GM19240 (cell line): ENCODE data around the gene IQGAP2.

ENCODE experiments used
- DNase-seq: peaks from one replicate; pipeline ENCODE4 v3.0.0; 2011; ENCODE audit warnings: low spot score; ENCODE audit not compliant: insufficient read length

The IQGAP2 gene

DNA sequence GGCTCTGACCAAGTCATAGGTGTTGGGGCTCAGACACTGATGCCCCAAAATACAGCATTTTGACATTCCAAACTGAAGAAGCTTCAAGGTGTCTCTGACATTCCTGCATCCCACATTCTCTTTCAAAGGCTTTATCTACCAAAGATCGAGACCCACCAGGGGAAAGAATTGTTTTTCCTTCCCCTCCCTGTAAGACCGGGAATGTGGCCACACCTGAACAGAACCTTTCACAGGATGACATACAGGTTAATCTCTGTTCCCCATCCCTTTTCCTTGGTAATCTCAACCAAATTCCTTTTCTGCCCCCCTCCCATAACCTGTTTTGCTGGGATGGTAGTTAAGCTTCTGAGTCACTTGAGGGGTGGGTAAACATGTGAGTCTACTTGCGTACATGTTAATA lies 72.3 kb downstream of the IQGAP2 start:
- no peak for DNase-seq

DNA sequence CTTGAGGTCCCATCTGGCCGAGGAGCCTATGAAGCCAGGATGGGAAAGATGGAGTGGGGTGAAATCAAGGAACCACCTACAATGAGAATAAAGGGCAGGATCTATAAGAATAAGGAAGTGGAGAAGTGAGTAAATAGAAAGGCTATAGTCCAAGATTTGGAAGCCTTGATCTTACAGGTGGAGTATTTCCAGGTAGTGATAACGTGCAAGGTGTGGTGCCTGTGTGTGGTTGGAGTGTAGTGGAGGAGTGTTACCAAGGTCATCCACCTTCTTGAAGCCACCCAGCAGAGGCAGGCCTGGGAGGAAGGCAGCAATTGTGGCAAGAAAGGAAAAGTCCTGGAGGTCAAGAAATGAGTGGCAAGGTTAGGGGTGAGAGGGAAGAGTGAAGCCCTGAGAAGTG lies 72.9 kb downstream of the IQGAP2 start:
- DNase-seq, result no peak

DNA sequence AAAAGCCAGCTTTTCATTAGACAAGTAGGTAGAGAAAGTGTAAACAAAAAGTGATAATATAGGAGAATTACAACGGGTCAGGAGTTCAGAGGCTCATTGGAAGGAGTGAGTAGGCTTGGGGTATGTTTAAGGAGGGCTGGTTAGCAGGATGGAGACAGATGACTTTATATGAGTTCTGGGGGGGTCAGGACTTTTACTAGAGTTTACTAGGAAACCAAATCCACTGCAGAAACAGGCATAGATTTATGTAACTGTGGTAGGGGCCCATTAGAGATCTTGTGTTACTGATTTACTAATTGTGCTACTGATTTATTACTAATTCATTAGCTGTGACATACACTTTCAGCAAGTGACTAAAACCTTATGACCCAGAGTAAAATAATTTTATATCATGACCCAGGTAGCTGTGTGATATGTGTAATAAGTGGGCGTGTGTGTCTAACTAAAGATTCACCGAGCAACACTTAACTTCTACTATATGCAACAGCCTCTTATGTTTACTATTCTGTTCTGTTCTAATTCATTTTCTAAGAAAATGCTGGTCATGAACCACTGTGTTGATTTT lies 73.5 kb downstream of the IQGAP2 start:
- no peak for DNase-seq

DNA sequence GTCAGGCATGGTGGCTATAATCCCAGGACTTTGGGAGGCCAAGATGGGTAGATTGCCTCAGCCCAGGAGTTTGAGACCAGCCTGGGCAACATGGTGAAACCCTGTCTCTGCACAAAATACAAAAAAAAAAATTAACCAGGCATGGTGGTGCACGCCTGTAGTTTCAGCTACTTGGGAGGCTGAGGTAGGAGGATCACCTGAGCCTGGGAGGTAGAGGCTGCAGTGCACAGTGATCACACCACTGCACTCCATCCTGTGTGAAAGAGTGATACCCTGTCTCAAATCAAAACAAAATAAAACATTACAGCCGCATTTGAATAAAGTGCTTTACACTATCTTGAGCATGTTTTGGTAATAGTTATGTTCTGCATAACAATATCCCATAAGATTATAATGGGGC lies 74.0 kb downstream of the IQGAP2 start:
- DNase-seq, result no peak

DNA sequence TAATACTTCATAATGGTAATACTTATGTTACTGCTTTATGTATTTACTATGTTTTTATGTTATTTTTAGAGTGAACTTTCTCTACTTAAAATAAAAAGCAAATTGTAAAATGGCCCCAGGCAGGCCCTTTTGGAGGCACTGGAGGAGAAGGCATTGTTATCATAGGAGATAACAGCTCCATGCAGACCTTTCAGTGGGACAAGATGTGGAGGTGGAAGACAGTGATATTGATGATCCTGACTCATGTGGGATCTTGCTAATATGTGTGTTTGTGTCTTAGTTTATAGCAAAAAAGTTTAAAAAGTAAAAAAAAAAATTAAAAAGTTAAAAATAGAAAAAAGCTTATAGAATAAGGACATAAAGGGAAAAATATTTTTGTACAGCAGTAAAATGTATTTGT lies 74.5 kb downstream of the IQGAP2 start:
- no peak for DNase-seq

DNA sequence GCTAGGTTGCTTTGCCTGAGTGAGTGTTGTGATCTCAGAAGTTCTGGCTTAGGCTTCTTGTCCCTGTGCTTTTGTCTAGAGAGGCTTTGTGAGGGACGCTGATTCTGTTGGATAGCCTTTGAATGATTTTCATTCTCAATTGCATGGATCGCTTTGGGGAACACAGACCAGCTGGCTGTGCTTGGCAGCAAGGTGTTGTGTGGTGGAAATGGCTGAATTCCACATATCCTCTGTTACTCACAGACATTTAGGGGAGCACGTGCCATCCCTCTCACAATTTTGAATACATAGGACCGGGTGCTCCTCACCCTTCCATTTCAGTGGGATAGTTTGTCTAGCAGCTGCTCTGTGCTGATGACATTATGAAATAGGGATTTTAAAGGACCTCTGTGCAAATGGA lies 76.2 kb downstream of the IQGAP2 start:
- DNase-seq, result no peak

DNA sequence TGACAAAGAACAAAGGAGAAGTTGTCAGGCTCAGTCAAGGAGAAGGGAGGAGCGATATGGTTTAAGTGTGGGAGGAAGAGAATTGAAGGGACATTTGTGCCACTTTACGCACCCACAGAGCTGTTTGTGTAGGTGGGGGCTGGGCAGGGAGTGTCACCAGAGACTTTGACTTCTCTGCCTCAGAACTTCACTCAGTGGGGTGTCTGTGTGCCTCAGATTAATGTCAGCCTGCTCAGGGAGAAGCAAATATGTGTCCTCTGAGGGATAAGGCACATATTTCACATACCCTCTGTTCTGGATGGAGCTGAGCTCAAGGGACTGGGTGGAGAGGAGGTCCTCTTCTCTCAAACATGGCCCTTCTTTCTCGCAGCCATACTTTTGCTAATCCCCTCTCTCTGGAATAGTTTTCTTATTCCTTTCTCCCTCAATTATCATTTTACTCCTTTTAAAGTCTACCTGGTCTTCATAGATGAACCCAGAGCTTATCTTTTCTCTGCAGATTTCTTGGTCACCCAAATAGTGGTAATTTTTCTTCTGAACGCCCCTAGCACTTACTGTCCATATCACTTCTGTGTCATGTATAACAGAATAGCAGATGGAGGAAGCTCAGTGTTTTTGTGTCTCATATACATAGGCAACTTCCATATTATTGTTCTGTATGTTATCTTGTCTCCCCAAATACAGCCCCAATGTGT lies 77.0 kb downstream of the IQGAP2 start:
- DNase-seq, result no peak

DNA sequence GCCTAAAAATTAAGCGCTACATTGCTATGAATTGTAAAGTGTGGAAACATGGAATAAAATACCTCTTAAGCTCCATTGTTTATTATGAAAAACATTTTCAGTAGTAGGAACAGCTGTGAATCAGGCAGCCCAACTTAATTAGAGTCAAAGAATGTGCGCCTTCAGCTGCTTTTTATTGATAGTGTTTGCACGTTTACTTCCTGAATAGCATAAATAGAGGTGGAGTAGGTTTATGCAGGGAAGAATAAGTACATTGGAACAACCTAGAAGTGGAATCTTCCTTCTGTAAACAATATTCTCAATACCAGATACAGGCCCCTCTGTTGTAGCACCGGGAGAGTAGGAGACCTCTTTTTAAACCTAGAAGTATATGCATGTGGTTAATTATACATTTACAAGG lies 79.9 kb downstream of the IQGAP2 start:
- no peak for DNase-seq

DNA sequence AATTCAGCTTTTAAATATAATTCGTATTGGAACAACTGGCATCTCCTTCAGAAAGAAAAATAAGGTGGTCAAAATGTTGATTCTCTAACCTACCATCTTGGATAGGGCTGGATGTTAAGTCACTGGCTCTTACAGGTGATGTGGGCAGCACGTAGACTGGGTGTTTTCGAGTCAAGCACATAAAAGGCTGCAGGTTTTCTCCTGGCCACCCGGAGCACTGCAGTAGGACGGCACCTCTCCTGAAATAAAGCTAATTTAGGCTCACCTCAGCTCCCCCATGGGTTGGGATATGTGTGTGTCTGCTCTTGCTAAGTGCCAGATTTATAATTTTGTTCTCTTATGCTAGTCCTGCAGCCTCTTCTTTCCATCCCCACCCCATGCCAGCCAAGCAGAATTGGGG lies 80.3 kb downstream of the IQGAP2 start:
- no peak for DNase-seq

DNA sequence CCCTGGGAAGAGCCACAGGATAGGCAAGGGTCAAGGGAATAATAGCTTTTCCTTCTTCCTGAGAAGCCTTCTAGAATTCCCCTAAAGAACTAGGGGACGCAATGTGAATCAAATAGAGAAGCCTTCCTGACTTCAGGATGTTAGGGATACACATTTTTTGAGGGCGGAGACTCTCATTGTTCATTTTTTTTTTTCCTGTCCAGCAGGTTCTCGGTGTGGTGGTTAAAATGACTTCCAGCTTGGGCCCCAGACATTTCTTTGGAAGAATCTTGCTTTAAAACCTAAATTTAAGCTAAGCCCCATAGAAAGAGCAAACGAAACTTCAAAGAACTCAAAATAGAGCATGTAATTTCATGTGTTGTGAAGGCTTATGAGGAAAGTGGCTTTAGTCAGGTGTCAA lies 80.8 kb downstream of the IQGAP2 start:
- DNase-seq, result no peak

DNA sequence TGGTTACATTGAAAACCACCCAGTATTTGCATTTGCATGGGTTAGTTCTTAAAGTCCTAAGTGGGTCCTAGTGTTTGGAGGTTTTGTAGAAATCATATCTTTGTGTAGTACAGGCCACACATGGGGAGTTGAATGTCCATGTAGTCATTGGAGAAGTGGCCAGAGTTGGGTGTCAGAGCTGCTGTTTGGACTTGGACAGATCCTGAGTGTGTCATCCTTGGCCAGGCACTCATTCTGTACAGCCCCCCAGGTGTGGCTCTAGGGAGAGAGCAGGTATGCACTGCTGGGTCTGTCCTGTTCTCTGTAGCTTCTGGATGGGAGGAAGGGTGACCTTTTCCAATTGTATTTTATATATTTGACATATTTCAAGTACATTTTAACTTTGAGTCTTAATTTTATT lies 82.4 kb downstream of the IQGAP2 start:
- no peak for DNase-seq

DNA sequence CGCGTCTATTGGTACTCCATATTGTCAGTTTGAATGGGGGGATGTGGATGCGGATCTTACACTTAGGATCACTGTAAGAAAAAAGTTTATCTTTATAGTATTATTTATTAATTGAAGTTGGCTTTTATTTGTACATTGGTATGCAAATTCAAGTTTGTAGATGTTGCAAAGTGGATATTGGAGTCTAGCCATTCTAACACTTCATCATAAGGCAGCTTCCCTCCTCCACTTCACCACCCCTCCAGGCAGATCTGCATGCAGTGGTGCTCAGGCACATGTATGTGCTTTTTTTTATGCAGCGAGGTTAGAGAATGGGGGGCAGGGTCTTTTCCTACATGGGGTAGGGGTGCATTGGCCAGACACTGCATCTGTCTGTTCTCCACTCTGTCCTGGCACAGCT lies 84.3 kb downstream of the IQGAP2 start:
- DNase-seq, result no peak

DNA sequence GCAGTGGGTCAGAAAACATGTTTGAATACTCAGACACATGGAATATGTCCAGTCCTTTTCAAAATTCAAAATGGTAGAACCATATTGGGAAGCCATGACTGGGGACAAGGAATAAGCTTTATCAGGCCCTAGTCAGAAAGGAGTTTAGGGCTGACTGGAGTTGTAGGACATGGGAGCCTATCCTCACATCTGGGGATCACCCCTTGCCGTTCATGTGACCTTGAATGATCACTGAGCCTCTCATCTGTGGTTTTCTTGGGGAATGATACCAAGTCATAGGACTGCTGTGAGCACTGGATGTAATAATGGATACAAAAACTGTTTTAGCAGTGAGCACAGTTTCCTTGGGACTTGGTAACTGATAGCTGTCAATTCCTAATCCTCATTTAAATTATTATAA lies 84.7 kb downstream of the IQGAP2 start:
- no peak for DNase-seq

DNA sequence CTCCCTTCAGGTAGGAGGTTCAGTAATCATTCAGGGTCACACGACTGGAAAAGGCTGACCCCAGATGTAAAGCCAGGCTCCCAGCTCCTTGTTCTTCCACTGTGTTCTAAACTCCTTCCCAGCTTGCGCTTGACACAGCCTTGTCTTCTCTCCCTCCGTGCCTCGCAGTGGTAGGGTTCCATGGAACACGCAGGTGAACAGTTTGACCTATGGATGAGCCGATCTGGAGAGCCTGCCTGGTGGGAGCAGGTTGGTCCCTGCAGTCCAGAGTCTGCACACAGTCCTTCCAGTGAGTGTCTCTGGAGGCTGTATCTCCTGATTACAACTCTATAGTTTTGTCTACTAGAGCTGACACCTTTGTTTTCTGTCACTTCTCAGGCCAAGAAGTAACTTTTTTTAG lies 85.9 kb downstream of the IQGAP2 start:
- DNase-seq, result no peak

DNA sequence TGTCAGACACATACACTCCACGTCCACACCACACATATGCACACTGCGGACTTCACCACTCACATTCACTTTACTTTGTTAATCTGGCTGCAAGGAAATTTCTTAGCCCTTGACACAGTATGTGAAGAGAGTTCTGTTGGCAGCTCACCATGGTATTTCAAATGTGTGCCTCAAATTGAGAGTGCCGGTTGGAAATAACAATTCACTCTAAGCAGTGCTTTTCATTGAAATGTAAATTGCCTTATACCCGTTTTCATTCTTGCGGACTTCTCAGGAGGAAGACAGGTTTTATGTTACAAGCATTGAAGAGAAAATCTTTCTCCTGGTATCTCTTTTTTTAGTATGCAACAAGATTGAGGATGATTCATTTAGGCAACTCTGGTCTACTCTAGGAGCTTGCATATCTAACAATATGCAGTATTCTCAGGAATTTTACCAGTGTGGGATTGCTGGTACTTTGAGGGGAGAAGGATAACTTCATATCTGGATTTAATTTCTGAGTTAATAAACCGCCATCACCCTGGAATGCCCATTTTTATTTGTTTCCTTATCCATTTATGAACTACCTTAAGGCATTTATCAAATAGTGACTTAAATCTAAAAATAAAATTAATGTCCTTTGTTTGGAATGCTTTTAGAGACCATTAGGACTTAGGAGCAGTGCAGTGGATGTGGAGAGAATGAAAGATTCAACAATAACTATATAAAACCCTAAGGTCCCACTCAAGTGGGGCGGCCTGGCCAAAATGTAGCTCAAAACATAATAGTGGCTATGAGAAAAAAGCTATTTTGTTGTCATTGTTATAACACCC lies 87.0 kb downstream of the IQGAP2 start:
- no peak for DNase-seq

DNA sequence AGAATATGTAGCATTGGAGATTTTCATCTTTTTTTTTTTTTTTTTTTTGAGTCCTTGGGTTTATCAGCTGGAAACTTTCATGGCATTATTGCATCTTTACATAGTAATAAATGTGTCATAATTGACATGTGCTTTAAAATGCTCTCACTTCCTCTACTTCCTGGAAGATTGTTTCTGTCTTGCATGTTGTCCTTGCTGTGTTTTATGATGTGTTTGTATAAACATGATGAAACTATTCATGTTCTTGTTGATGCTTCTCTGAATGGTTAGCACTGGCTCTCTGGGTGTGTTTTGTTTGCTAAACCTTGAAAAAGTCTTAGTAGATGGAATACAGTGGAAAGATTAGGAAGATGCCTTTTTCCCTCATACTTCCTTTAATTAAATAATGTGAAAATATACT lies 87.9 kb downstream of the IQGAP2 start:
- DNase-seq, result no peak

DNA sequence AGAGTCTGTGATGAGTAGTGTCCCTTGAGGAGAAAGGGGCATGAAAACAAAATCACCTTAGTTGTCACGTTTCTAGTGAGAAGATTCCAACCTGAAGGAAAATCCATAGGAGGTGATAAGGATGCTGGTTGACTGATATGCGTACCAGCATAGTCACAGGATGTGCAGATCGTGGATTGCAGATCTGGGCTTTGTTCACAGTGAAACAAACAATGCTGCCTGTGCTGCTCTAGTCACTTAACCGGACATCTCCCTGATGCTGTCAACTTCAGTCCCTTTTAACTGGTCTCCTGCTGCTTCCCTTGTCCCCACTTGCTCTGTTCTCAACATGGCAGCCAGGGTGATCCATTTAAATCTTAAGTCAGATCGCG lies 89.7 kb downstream of the IQGAP2 start:
- no peak for DNase-seq

DNA sequence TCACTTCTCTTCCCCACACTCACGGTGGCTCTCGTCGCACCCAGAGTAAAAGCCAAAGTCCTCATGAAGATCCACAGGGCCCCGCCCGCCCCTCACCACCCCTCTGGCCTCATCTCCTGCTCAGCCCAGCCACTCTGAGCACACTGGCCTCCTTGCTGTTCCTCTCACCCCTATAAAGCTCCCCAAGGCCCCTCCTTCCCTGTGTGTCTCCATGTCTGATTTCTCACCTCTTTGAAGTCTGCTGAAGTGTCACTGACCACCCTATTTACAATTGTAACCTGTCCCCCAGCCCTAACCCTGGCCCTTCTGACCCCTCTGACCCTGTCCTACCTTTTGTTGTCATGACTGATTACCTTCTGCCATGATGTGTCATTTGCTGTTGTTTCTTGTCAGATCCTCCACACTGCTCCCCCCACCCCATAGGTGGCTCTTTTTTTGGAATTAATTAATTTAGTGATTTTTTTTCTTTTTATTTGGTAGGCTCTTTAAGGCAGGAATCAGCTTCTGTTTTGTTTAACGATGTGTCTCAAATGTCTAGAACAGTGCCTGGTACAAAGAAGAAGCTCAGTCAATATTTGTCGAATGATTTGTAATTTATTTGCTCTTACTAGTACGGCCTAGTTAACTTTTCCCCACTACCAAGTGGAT lies 90.2 kb downstream of the IQGAP2 start:
- DNase-seq, result no peak

DNA sequence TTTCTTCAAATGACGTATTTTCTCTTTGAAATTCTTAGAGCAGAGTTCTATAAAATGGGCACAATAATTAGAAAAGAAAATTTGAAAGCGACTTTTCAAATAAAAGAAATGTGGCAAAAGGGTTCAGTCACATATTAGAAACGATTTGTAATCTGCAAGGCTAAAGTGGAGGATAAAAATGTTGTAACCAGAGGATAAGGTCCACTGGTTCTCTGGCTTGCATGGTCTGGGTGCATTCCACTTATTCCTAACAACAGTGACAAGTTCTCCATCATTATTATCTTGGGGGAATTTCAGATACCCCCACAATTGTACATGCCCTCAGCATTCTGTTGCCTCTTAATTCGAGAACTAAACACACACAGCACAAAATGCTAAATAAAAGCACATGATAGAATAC lies 91.1 kb downstream of the IQGAP2 start:
- DNase-seq, result no peak

DNA sequence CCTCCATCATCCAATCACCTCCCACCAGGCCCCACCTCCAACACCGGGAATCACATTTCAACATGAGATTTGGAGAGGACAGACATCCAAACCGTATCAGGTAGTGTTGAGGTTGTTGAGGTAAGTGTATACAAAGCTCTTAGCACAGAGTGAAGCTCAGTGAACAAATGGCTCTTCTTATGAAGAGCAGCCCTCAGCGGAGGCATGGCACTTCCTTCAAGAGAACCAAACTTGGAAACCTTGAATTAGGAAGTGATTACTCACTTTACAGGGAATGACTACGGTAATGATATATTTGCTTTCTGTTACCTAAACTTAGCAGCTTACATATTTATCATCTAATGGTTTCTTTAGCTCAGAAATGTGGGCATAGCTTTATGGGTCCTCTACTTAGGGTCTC lies 92.8 kb downstream of the IQGAP2 start:
- no peak for DNase-seq

DNA sequence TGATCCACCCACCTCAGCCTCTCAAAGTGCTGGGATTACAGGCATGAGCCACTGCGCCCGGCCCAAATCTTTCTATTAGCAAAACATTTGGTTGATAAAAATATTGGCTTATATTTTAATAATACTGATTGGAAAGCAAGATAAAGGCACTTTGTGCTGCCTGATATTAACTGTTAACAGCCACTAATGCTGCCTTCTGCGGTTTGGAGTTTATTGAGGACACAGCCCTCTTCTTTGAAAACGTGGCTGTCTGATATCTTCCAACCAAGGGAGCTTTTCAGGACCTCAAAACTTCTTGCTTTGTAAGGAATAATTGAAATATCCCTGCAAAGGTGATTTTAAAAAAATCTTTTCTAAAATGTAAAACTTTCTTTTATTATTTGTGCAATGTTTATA lies 94.0 kb downstream of the IQGAP2 start:
- DNase-seq, result no peak

DNA sequence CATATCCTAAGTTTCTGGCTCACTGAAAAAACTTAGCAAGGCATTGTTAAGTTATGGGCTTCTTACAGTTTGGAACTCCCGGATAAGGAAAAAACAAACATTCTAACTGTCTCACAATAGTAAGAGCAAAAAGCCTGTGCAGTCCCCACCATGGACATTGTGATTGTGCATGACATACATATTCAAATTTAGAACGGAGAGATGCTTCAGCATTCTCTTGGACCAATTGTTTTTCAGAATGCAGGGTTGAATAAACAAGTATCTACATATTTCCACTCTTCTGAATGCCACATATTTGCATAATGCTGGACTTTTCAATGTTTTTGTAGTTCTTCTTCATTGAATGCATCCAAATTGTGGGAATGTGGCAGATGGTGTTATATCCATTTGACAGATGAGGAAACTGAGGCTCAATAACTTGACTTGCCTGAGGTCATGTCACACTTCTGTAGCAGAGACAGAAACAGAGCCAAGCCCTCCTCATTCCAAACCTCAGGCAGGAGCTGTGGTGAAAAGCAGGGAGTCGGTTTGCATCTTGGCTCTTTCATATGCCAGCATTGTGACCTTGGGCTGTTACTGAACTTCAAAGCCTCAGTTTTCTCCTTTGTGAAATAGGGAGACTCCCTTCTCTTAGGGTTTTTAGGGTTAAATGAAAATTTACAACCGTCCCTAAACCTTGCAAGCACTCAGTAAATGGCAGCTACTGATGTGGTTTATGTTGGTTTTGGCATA lies 95.1 kb downstream of the IQGAP2 start:
- no peak for DNase-seq
